Measurements from ENCODE around the gene CYFIP1.
"Not testable (repeated sequence)": the region's sequence is repeated elsewhere in the genome, so short reads cannot be mapped to it uniquely, and the experiment has no call there.

The CYFIP1 gene

GRCh38 chr15:22988811-22989210 lies 8.6 kb upstream of the CYFIP1 start:
- no peaks in the 10 kb centered on the region for H3K4me1 ChIP-seq (ENCODE audit: control insufficient read depth, low read depth, low read length)
- no peaks in the 10 kb centered on the region for H3K36me3 ChIP-seq (ENCODE audit: control insufficient read depth, low read depth, low read length)
- H3K4me3 ChIP-seq (ENCODE audit: low read length) = no peak overlapping the region
- no peak overlapping the region for H3K9ac ChIP-seq (ENCODE audit: low read length)
- no peaks in the 10 kb centered on the region for H3K9me3 ChIP-seq (ENCODE audit: control insufficient read depth, low read depth, low read length)
- no peak overlapping the region for H3K27ac ChIP-seq (ENCODE audit: low read length)
- H3K27me3 ChIP-seq (ENCODE audit: control insufficient read depth, insufficient read depth, low read length) = no peaks in the 10 kb centered on the region

GRCh38 chr15:22981931-22982330 lies 1.8 kb upstream of the CYFIP1 start:
- not testable (repeated sequence) for H3K36me3 ChIP-seq (ENCODE audit: control insufficient read depth, low read depth, low read length); H3K4me3 ChIP-seq (ENCODE audit: low read length)
- H3K27me3 ChIP-seq (ENCODE audit: control insufficient read depth, insufficient read depth, low read length) = peaks cover 42% of the 10 kb centered on the region

GRCh38 chr15:22981051-22981840 lies 1.1 kb upstream of the CYFIP1 start:
- H3K4me3 ChIP-seq (ENCODE audit: low read length) = peak overlapping the region; percentile 67
- H3K36me3 ChIP-seq (ENCODE audit: control insufficient read depth, low read depth, low read length) = no peaks in the 10 kb centered on the region
- H3K27ac ChIP-seq (ENCODE audit: low read length) = no peak overlapping the region
- peaks cover 42% of the 10 kb centered on the region for H3K27me3 ChIP-seq (ENCODE audit: control insufficient read depth, insufficient read depth, low read length)
- no peaks in the 10 kb centered on the region for H3K4me1 ChIP-seq (ENCODE audit: control insufficient read depth, low read depth, low read length)
- H3K9me3 ChIP-seq (ENCODE audit: control insufficient read depth, low read depth, low read length) = no peaks in the 10 kb centered on the region
- H3K9ac ChIP-seq (ENCODE audit: low read length) = no peak overlapping the region

More at GRCh38 chr15:22981931-22982330, 1.8 kb upstream of the CYFIP1 start:
- not testable (repeated sequence) for H3K27ac ChIP-seq (ENCODE audit: low read length); H3K9me3 ChIP-seq (ENCODE audit: control insufficient read depth, low read depth, low read length); H3K4me1 ChIP-seq (ENCODE audit: control insufficient read depth, low read depth, low read length); H3K9ac ChIP-seq (ENCODE audit: low read length)

GRCh38 chr15:22979238-22980188 lies 655 bp downstream of the CYFIP1 start:
- Histone ChIP-seq H3K9ac (ENCODE audit: low read length) (peak overlapping the region; percentile 68), H3K27ac (ENCODE audit: low read length) (no peak overlapping the region), H3K9me3 (ENCODE audit: control insufficient read depth, low read depth, low read length) (no peaks in the 10 kb centered on the region), H3K27me3 (ENCODE audit: control insufficient read depth, insufficient read depth, low read length) (peaks cover 42% of the 10 kb centered on the region), H3K36me3 (ENCODE audit: control insufficient read depth, low read depth, low read length) (no peaks in the 10 kb centered on the region), H3K4me1 (ENCODE audit: control insufficient read depth, low read depth, low read length) (no peaks in the 10 kb centered on the region), H3K4me3 (ENCODE audit: low read length) (peak overlapping the region; percentile 79)

GRCh38 chr15:22978691-22979237 lies 1.4 kb downstream of the CYFIP1 start:
- peak overlapping the region; percentile 79 for H3K4me3 ChIP-seq (ENCODE audit: low read length)
- no peaks in the 10 kb centered on the region for H3K9me3 ChIP-seq (ENCODE audit: control insufficient read depth, low read depth, low read length)
- H3K36me3 ChIP-seq (ENCODE audit: control insufficient read depth, low read depth, low read length) = no peaks in the 10 kb centered on the region
- peak overlapping the region; percentile 68 for H3K9ac ChIP-seq (ENCODE audit: low read length)
- no peak overlapping the region for H3K27ac ChIP-seq (ENCODE audit: low read length)
- H3K27me3 ChIP-seq (ENCODE audit: control insufficient read depth, insufficient read depth, low read length) = peaks cover 42% of the 10 kb centered on the region
- no peaks in the 10 kb centered on the region for H3K4me1 ChIP-seq (ENCODE audit: control insufficient read depth, low read depth, low read length)

GRCh38 chr15:22974745-22975144 lies 5.4 kb downstream of the CYFIP1 start:
- Histone ChIP-seq H3K27ac (ENCODE audit: low read length) (no peak overlapping the region), H3K27me3 (ENCODE audit: control insufficient read depth, insufficient read depth, low read length) (peaks cover 25% of the 10 kb centered on the region), H3K36me3 (ENCODE audit: control insufficient read depth, low read depth, low read length) (no peaks in the 10 kb centered on the region), H3K4me1 (ENCODE audit: control insufficient read depth, low read depth, low read length) (no peaks in the 10 kb centered on the region), H3K4me3 (ENCODE audit: low read length) (no peak overlapping the region), H3K9ac (ENCODE audit: low read length) (no peak overlapping the region), H3K9me3 (ENCODE audit: control insufficient read depth, low read depth, low read length) (no peaks in the 10 kb centered on the region)

- Histone ChIP-seq H3K4me3 (ENCODE audit: low read length) (no peak overlapping the region), H3K36me3 (ENCODE audit: control insufficient read depth, low read depth, low read length) (no peaks in the 10 kb centered on the region), H3K27ac (ENCODE audit: low read length) (no peak overlapping the region), H3K9me3 (ENCODE audit: control insufficient read depth, low read depth, low read length) (no peaks in the 10 kb centered on the region), H3K27me3 (ENCODE audit: control insufficient read depth, insufficient read depth, low read length) (peaks cover 18% of the 10 kb centered on the region), H3K9ac (ENCODE audit: low read length) (no peak overlapping the region), H3K4me1 (ENCODE audit: control insufficient read depth, low read depth, low read length) (peaks cover 1% of the 10 kb centered on the region)
Observed at GRCh38 chr15:22973987-22974386, 6.2 kb downstream of the CYFIP1 start.

GRCh38 chr15:22973286-22973685 lies 6.9 kb downstream of the CYFIP1 start:
- H3K9ac ChIP-seq (ENCODE audit: low read length) = no peak overlapping the region
- H3K4me3 ChIP-seq (ENCODE audit: low read length) = no peak overlapping the region
- H3K27ac ChIP-seq (ENCODE audit: low read length) = no peak overlapping the region
- H3K27me3 ChIP-seq (ENCODE audit: control insufficient read depth, insufficient read depth, low read length) = peaks cover 11% of the 10 kb centered on the region
- H3K9me3 ChIP-seq (ENCODE audit: control insufficient read depth, low read depth, low read length) = no peaks in the 10 kb centered on the region
- no peaks in the 10 kb centered on the region for H3K36me3 ChIP-seq (ENCODE audit: control insufficient read depth, low read depth, low read length)
- peaks cover 6% of the 10 kb centered on the region for H3K4me1 ChIP-seq (ENCODE audit: control insufficient read depth, low read depth, low read length)

- Histone ChIP-seq H3K27ac (ENCODE audit: low read length) (no peak overlapping the region), H3K4me1 (ENCODE audit: control insufficient read depth, low read depth, low read length) (peaks cover 6% of the 10 kb centered on the region), H3K27me3 (ENCODE audit: control insufficient read depth, insufficient read depth, low read length) (no peaks in the 10 kb centered on the region), H3K36me3 (ENCODE audit: control insufficient read depth, low read depth, low read length) (no peaks in the 10 kb centered on the region), H3K9me3 (ENCODE audit: control insufficient read depth, low read depth, low read length) (no peaks in the 10 kb centered on the region), H3K4me3 (ENCODE audit: low read length) (no peak overlapping the region), H3K9ac (ENCODE audit: low read length) (no peak overlapping the region)
Observed at GRCh38 chr15:22969489-22969888, 10.7 kb downstream of the CYFIP1 start.

- Histone ChIP-seq H3K9me3 (ENCODE audit: control insufficient read depth, low read depth, low read length) (no peaks in the 10 kb centered on the region), H3K4me3 (ENCODE audit: low read length) (no peak overlapping the region), H3K27me3 (ENCODE audit: control insufficient read depth, insufficient read depth, low read length) (no peaks in the 10 kb centered on the region), H3K27ac (ENCODE audit: low read length) (no peak overlapping the region), H3K36me3 (ENCODE audit: control insufficient read depth, low read depth, low read length) (no peaks in the 10 kb centered on the region), H3K9ac (ENCODE audit: low read length) (no peak overlapping the region), H3K4me1 (ENCODE audit: control insufficient read depth, low read depth, low read length) (peaks cover 6% of the 10 kb centered on the region)
Observed at GRCh38 chr15:22968366-22968765, 11.8 kb downstream of the CYFIP1 start.

- no peaks in the 10 kb centered on the region for H3K36me3 ChIP-seq (ENCODE audit: control insufficient read depth, low read depth, low read length)
- H3K27me3 ChIP-seq (ENCODE audit: control insufficient read depth, insufficient read depth, low read length) = no peaks in the 10 kb centered on the region
- H3K4me1 ChIP-seq (ENCODE audit: control insufficient read depth, low read depth, low read length) = peaks cover 6% of the 10 kb centered on the region
- no peak overlapping the region for H3K4me3 ChIP-seq (ENCODE audit: low read length)
- no peak overlapping the region for H3K9ac ChIP-seq (ENCODE audit: low read length)
- no peak overlapping the region for H3K27ac ChIP-seq (ENCODE audit: low read length)
- no peaks in the 10 kb centered on the region for H3K9me3 ChIP-seq (ENCODE audit: control insufficient read depth, low read depth, low read length)
Observed at GRCh38 chr15:22967084-22967770, 12.9 kb downstream of the CYFIP1 start.

All from iPS-18a (cell line).